ENCODE data around the gene VSIG10L.

The VSIG10L gene

DNA sequence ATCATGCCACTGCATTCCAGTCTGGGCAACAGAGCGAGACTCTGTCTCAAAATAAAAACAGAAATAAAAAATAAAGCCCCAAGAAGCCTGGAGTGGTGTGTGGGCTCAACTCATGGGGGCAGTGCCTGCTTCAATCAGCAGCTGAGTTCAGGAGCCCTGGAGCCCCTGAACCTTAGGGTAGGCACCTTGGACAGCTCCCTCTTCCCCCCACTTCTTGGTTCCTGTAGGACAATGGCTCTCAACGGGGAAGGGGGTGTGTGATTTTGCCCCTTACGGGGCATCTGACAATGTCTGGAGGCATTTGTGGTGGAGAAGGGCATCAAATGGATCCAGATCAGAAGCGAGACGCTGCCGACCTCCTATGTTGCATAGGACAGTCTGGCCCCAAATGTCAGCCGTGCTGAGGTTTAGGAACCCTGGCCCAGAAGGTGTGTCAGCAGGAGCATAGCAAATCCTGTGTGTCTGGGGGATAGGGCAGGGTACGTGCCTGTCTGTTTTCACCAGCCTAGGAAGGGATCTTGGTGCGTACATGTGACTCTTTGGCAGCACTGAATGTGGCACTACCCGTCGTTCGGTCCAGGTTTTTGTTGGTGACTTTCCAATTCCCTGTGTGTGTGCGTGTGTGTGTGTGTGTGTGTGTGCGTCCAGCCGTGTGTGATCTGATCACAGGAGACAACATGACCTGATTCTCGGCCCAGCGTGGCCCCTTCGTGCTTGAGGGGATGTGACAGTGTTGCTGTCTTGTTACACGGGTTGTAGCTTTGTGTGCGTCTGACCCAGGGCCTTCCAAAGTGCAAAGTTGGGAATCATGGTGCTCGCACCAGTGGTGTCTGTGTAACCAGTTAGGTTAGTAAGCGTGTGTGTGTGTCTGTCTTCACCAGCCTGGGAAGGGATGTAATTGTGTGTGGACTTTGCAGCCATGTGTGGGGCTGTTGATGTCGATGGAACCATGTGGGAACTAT lies 23.0 kb downstream of the VSIG10L start:
- H3K36me3 Mint-ChIP-seq, result no peaks in the 10 kb centered on the region
- peaks cover 56% of the 10 kb centered on the region for H3K27me3 Mint-ChIP-seq
- peaks cover 3% of the 10 kb centered on the region for H3K4me1 Mint-ChIP-seq
- H3K4me3 Mint-ChIP-seq, result no peak overlapping the region
- ATAC-seq, result no peak
- no peak overlapping the region for H3K27ac Mint-ChIP-seq
- peaks cover 11% of the 10 kb centered on the region for H3K9me3 Mint-ChIP-seq

DNA sequence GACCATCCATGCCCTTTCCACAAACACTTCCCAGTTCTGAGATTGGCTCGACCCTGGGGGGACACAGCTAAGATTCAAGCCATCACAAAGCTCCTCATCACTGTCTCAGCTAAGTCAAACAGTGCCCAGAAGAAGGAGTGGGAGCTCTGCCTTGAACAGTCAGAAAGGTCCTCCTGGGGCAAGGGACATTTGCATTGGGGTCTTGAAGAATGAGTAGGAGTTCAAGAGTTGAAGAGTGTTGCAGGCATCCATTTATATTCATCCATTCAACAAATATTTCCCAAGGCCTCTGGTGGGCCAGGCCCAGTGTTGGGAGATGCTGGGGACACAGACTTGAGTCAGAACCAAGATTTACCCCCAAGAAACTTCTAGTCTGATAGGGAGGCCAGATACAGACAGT lies 24.0 kb downstream of the VSIG10L start:
- no peak for ATAC-seq
- H3K36me3 Mint-ChIP-seq, result no peaks in the 10 kb centered on the region
- peaks cover 56% of the 10 kb centered on the region for H3K27me3 Mint-ChIP-seq
- H3K4me3 Mint-ChIP-seq, result no peak overlapping the region
- H3K9me3 Mint-ChIP-seq, result peaks cover 11% of the 10 kb centered on the region
- no peak overlapping the region for H3K27ac Mint-ChIP-seq
- H3K4me1 Mint-ChIP-seq, result peaks cover 13% of the 10 kb centered on the region

DNA sequence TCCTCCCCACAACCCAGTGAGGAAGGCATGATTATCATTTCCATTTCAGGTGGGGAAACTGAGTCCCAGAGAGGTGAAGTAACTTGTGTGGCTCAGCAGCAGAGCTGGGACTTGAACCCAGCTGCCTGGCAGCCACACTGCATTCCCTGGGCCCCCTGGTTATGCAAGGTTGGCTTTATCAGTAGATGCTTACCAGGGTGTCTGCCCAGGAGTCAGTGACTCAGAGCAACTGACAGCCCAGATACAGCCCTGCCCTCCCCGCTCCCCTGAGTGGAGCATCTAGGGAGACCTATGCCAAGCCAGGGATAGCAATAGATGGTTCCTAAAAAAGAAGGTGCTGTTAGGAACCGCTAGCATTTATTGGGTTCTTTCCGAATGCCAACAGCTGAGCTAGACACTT lies 24.6 kb downstream of the VSIG10L start:
- H3K9me3 Mint-ChIP-seq, result peaks cover 11% of the 10 kb centered on the region
- no peak overlapping the region for H3K4me3 Mint-ChIP-seq
- no peak overlapping the region for H3K27ac Mint-ChIP-seq
- no peak for ATAC-seq
- H3K4me1 Mint-ChIP-seq, result peaks cover 13% of the 10 kb centered on the region
- H3K36me3 Mint-ChIP-seq, result no peaks in the 10 kb centered on the region
- H3K27me3 Mint-ChIP-seq, result peaks cover 56% of the 10 kb centered on the region

DNA sequence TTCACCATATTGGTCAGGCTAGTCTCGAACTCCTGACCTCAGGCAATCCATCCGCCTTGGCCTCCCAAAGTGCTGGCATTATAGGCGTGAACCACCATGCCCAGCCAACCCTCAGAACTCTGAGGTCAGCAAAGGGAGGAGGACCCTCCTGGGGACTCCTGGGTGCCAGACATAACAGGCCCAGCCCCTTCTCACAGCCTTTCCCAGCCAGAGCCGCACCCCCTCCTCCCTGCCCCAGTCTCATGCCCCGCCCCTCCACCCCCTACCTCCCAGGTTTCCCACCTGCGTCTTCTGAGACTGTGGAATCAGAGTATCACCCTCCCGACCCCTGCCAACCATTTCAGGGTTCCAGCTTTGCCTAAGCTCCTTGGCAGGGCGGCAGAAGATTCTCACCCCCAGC lies 25.3 kb downstream of the VSIG10L start:
- H3K36me3 Mint-ChIP-seq, result no peaks in the 10 kb centered on the region
- peaks cover 57% of the 10 kb centered on the region for H3K27me3 Mint-ChIP-seq
- H3K9me3 Mint-ChIP-seq, result peaks cover 11% of the 10 kb centered on the region
- H3K4me1 Mint-ChIP-seq, result peaks cover 13% of the 10 kb centered on the region
- ATAC-seq, result no peak
- H3K4me3 Mint-ChIP-seq, result no peak overlapping the region
- H3K27ac Mint-ChIP-seq, result no peak overlapping the region

GRCh38 chr19:51311351-51312257 lies 30.3 kb downstream of the VSIG10L start, which contains the start of gene IGLON5:
TSS of gene IGLON5 (plus strand) at chr19:51311644. CDS start at chr19:51311848, 204 bp downstream.
- H3K36me3 Mint-ChIP-seq, result no peaks in the 10 kb centered on the region
- peak; percentile 57 for ATAC-seq
- peaks cover 63% of the 10 kb centered on the region for H3K27me3 Mint-ChIP-seq
- H3K4me1 Mint-ChIP-seq, result peaks cover 13% of the 10 kb centered on the region
- no peak within 1 kb of the TSS for H3K4me3 Mint-ChIP-seq
- peaks cover 15% of the 10 kb centered on the region for H3K9me3 Mint-ChIP-seq
- H3K27ac Mint-ChIP-seq, result no peak within 1 kb of the TSS

DNA sequence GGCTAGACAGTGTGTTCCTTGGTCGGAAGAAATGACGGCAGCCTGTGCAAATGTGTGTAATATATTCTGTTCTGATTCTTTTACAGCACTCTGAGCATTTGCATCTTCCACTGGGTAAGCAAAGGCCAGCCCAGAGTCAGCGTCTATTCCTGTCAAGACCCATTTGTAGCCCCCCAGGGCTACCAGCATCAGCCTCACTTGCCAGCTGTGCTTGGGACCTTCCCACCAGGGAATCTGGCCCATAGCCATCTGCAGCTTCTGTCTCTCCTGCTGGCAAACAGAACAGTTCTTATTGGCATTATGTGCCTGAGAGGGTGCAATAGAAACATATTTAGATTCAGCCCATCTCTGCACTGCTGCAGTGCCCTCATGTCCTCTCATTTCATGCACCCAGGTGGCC lies 36.5 kb downstream of the VSIG10L start:
- no peak overlapping the region for H3K27ac Mint-ChIP-seq
- H3K4me1 Mint-ChIP-seq, result no peaks in the 10 kb centered on the region
- no peak overlapping the region for H3K4me3 Mint-ChIP-seq
- H3K27me3 Mint-ChIP-seq, result peaks cover 41% of the 10 kb centered on the region
- H3K9me3 Mint-ChIP-seq, result peaks cover 18% of the 10 kb centered on the region
- ATAC-seq, result no peak
- H3K36me3 Mint-ChIP-seq, result no peaks in the 10 kb centered on the region

DNA sequence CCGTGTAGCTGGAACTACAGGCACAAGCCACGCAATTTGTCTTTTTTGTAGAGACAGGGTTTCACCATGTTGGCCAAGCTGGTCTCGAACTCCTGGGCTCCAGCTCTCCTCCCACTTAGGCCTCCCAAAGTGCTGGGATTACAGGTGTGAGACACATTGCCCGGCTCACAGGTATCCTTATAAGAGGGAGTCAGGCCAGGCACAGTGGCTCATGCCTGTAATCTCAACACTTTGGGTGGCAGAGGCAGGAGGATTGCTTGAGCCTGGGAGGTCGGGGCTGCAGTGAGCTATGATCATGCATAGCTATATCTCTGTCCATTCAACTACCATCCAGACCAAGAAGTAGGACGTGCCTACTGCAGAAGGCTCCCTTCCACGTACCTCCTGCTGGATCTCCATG lies 40.7 kb downstream of the VSIG10L start:
- Mint-ChIP-seq H3K27ac (no peak overlapping the region), H3K4me1 (no peaks in the 10 kb centered on the region), H3K4me3 (no peak overlapping the region), H3K9me3 (peaks cover 9% of the 10 kb centered on the region), H3K27me3 (peaks cover 24% of the 10 kb centered on the region), H3K36me3 (no peaks in the 10 kb centered on the region)
- ATAC-seq, result no peak

DNA sequence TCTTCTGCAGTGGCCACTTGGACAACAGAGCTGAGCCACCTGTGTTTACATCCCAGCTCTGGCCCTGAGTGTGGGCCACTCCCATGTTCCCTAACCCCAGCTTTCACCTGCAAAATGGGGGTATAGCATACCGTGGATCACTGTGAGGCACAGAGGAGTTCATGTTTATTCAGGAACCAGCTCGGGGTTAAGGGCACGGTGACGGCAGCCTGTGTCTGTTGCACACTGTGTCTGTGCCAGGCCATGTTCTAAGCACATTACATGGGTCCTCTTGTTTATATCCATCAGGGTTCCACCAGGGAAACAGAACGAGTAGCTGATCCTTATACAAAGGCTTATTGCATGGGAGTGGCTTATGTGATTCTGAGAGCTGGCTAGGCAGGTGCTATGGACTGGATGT lies 44.5 kb downstream of the VSIG10L start:
- ATAC-seq, result no peak
- no peaks in the 10 kb centered on the region for H3K9me3 Mint-ChIP-seq
- H3K4me3 Mint-ChIP-seq, result no peak overlapping the region
- H3K4me1 Mint-ChIP-seq, result no peaks in the 10 kb centered on the region
- peaks cover 59% of the 10 kb centered on the region for H3K27me3 Mint-ChIP-seq
- no peaks in the 10 kb centered on the region for H3K36me3 Mint-ChIP-seq
- no peak overlapping the region for H3K27ac Mint-ChIP-seq

- peaks cover 63% of the 10 kb centered on the region for H3K27me3 Mint-ChIP-seq
- H3K4me1 Mint-ChIP-seq, result no peaks in the 10 kb centered on the region
- no peaks in the 10 kb centered on the region for H3K9me3 Mint-ChIP-seq
- no peaks in the 10 kb centered on the region for H3K36me3 Mint-ChIP-seq
- H3K27ac Mint-ChIP-seq, result no peak overlapping the region
- no peak overlapping the region for H3K4me3 Mint-ChIP-seq
- ATAC-seq, result no peak
Measured at GRCh38 chr19:51296336-51297093, 45.4 kb downstream of the VSIG10L start.

DNA sequence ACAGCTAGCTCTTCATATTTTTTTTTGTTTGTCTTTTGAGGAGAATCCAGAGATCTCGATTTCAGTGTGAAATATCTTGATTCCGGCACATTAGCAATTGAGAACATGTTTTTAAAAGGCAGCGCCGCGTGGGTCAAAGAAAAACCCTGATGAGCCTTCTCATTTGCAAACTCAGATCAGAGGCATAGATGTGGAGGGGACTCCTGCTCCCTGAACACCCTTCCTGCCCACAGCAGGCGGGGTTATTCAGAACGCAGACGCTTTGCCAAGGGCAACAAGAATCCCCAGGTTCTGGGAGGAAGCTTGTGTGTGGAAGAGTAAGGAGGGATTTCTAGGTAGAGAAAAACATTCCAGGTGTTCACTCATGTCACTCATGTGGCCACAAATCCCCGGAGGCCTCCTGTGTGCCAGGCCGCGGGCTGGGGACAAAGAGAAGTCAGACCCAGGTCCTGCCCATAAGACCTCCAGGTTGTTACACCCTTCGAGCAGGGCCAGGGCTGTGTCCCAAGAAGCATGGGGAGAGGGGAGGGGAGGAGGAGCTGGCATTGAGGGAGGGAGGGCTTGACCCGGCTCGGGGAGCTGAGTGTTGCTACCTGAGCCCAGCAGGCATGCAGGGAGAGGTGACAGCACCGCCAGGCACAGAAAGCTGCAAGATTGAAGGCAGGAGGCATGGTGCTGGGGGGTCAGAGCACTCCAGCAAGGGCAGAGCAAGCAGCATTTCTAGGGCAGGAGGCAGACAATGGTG lies 46.4 kb downstream of the VSIG10L start:
- Mint-ChIP-seq H3K4me1 (no peaks in the 10 kb centered on the region), H3K9me3 (no peaks in the 10 kb centered on the region), H3K27ac (no peak overlapping the region), H3K36me3 (no peaks in the 10 kb centered on the region), H3K4me3 (no peak overlapping the region), H3K27me3 (peaks cover 66% of the 10 kb centered on the region)
- no peak for ATAC-seq

- Mint-ChIP-seq H3K4me1 (no peaks in the 10 kb centered on the region), H3K4me3 (no peak overlapping the region), H3K36me3 (no peaks in the 10 kb centered on the region), H3K9me3 (peaks cover 3% of the 10 kb centered on the region), H3K27me3 (peaks cover 72% of the 10 kb centered on the region), H3K27ac (no peak overlapping the region)
- ATAC-seq, result no peak
Measured at GRCh38 chr19:51294977-51295375, 47.0 kb downstream of the VSIG10L start.

DNA sequence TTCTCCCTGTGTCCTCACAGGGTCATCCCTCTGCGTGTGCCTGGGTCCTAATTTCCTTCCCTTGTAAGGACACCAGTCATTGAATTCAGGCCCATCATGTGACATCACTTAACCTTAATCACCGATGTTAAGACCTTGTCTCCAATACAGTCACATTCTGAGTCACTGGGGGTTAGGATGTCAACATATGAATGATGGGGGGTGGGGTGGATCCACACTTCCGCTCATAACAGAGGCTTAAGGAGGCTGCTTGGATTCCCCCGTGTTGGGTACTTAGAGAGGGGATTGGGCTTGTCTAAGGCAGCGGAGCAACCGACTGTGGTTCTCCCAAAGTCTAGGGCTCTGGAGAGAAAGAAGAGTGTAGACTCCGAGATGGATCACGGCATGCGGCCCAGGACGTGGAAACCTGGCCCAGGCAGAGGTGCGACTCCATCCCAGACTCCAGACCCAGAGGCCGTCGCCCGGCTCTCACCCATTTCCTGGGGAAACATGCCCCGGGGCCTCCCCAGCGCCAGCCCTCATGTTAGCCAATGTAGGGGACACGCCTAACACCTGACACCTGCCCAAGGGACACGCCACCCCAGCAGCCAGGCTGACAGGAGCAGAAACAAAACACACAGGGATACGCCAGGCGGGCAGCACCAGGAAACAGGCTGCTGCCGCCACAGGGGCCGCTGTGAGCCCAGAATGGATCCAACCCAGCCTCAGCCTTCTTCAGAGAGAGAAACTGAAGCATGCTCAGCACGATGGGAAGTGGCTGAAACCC lies 47.5 kb downstream of the VSIG10L start:
- H3K4me3 Mint-ChIP-seq, result no peak overlapping the region
- peaks cover 72% of the 10 kb centered on the region for H3K27me3 Mint-ChIP-seq
- H3K27ac Mint-ChIP-seq, result no peak overlapping the region
- H3K9me3 Mint-ChIP-seq, result peaks cover 3% of the 10 kb centered on the region
- no peaks in the 10 kb centered on the region for H3K4me1 Mint-ChIP-seq
- ATAC-seq, result no peak
- no peaks in the 10 kb centered on the region for H3K36me3 Mint-ChIP-seq

DNA sequence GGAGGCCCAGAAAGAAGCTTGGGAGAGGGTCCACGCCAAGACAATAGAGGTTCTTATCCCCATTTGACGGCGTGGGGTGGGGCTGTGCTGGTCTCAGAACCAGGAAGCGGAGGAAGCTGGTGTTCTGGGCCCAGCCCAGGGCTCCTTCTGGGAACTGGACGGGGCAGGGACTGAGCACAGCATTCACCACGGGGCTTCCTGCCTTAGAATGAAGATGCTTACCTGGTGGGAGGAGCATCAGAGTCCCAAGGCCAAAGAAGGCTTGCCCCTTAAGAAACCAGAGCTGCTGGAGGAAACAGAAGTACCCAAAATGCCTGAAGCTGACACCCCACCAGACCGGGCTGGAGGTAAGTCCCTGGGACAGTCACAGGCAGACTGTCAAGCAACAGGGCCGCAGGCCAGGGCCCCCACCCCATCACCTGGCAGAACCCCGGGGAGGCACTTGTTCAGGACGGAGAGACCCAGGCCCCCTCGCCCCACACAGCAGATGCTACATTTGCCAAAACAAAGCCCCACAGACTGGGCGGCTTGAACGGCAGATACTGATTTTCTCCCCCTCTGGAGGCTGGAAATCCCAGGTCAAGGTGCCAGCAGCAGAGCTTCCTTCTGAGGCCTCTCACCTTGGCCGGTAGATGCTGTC lies 48.2 kb downstream of the VSIG10L start:
- no peaks in the 10 kb centered on the region for H3K36me3 Mint-ChIP-seq
- peaks cover 3% of the 10 kb centered on the region for H3K9me3 Mint-ChIP-seq
- H3K4me1 Mint-ChIP-seq, result no peaks in the 10 kb centered on the region
- ATAC-seq, result no peak
- H3K27ac Mint-ChIP-seq, result no peak overlapping the region
- no peak overlapping the region for H3K4me3 Mint-ChIP-seq
- H3K27me3 Mint-ChIP-seq, result peaks cover 72% of the 10 kb centered on the region
